ENCODE measurements around the gene MBTPS1. TPM values are rescaled to one million over a fixed set of nuclear protein-coding genes. Genes with fewer than 3 reads are reported as not detected.

Gene MBTPS1
- total and polyA plus RNA-seq, 9 donors = 73.8 to 122 (median 90.3) TPM

GRCh38 chr16:84159800-84160199 is 43.1 kb upstream of the MBTPS1 start:
- intact Hi-C loops (cut with DNase I) = no loop called here
- TF ChIP-seq POLR2A (IDR thresholded peaks at IDR 0.05) (no peak), EP300 (IDR thresholded peaks at IDR 0.05) (no peak), CTCF (IDR thresholded peaks at IDR 0.05) (no peak)
- Histone ChIP-seq H3K27me3 (no peaks in the 10 kb centered on the region), H3K4me1 (ENCODE audit: insufficient read depth) (no peaks in the 10 kb centered on the region), H3K9me3 (no peaks in the 10 kb centered on the region), H3K4me3 (no peak overlapping the region), H3K36me3 (no peaks in the 10 kb centered on the region), H3K27ac (no peak overlapping the region)
- WGBS, 3 donors = 36 to 57% (median 46%) methylated on average over 1 of the region's 1 CpG
- no peak for DNase-seq

GRCh38 chr16:84159007-84159406 is 42.3 kb upstream of the MBTPS1 start:
- Histone ChIP-seq H3K27ac (no peak overlapping the region), H3K4me1 (ENCODE audit: insufficient read depth) (peaks cover 1% of the 10 kb centered on the region), H3K9me3 (no peaks in the 10 kb centered on the region), H3K27me3 (no peaks in the 10 kb centered on the region), H3K36me3 (no peaks in the 10 kb centered on the region), H3K4me3 (no peak overlapping the region)
- intact Hi-C loops (cut with DNase I) = no loop called here
- 26 to 33% (median 32%) methylated on average over 9 of the region's 9 CpGs for whole genome bisulfite sequencing, 3 donors
- no peak for TF ChIP-seq POLR2A (IDR thresholded peaks at IDR 0.05)
- TF ChIP-seq EP300 (IDR thresholded peaks at IDR 0.05) = no peak
- TF ChIP-seq CTCF (IDR thresholded peaks at IDR 0.05) = no peak
- no peak for DNase-seq

GRCh38 chr16:84156342-84156784 is 39.6 kb upstream of the MBTPS1 start:
- Histone ChIP-seq H3K9me3 (no peaks in the 10 kb centered on the region), H3K4me1 (ENCODE audit: insufficient read depth) (peaks cover 3% of the 10 kb centered on the region), H3K4me3 (no peak overlapping the region), H3K27ac (no peak overlapping the region), H3K36me3 (no peaks in the 10 kb centered on the region), H3K27me3 (no peaks in the 10 kb centered on the region)
- intact Hi-C loops (cut with DNase I) = no loop called here
- TF ChIP-seq POLR2A (IDR thresholded peaks at IDR 0.05) (no peak), CTCF (IDR thresholded peaks at IDR 0.05) (no peak), EP300 (IDR thresholded peaks at IDR 0.05) (no peak)
- WGBS, 3 donors = 60 to 67% (median 64%) methylated on average over 5 of the region's 5 CpGs
- no peak for DNase-seq

GRCh38 chr16:84155771-84156170 is 39.0 kb upstream of the MBTPS1 start:
- peaks cover 3% of the 10 kb centered on the region for H3K4me1 ChIP-seq (ENCODE audit: insufficient read depth)
- WGBS, 3 donors = 75 to 84% (median 83%) methylated on average over 6 of the region's 6 CpGs
- no peak for DNase-seq

More at GRCh38 chr16:84155771-84156170, 39.0 kb upstream of the MBTPS1 start:
- Histone ChIP-seq H3K9me3 (no peaks in the 10 kb centered on the region), H3K27ac (no peak overlapping the region), H3K27me3 (no peaks in the 10 kb centered on the region), H3K36me3 (no peaks in the 10 kb centered on the region), H3K4me3 (no peak overlapping the region)
- TF ChIP-seq POLR2A (IDR thresholded peaks at IDR 0.05) (no peak), EP300 (IDR thresholded peaks at IDR 0.05) (no peak), CTCF (IDR thresholded peaks at IDR 0.05) (no peak)
- intact Hi-C loops (cut with DNase I) = no loop called here

Data from ovary (tissue), 9 donors.